GM06990 (cell line): ENCODE results near the gene MICAL2.

Source experiments
- DNase-seq: peaks from one replicate; pipeline ENCODE4 v3.0.0-alpha.2; 2011; ENCODE audit not compliant: insufficient read length; ENCODE audit errors: extremely low read depth
- H3K27me3 ChIP-seq: replicated peaks from 2 replicates; pipeline ENCODE4 v1.6.0; 2011; ENCODE audit warnings: low read length; ENCODE audit not compliant: control insufficient read depth, insufficient read depth
- H3K36me3 ChIP-seq: 2 replicates; pipeline ENCODE4 v1.5.1; 2011; ENCODE audit warnings: low read length; ENCODE audit not compliant: control insufficient read depth, insufficient read depth
- H3K4me3 ChIP-seq: replicated peaks from 2 replicates; pipeline ENCODE4 v1.5.1; 2011; ENCODE audit warnings: low read depth, mild to moderate bottlenecking, control low read depth, low read length
- TF ChIP-seq, protein P1 (sequence below): IDR thresholded peaks from 2 replicates; pipeline ENCODE4 v1.5.1; 2011; ENCODE audit warnings: low read length, control low read depth, mild to moderate bottlenecking, inconsistent platforms; ENCODE audit not compliant: insufficient read depth, poor library complexity, severe bottlenecking

The MICAL2 gene

DNA sequence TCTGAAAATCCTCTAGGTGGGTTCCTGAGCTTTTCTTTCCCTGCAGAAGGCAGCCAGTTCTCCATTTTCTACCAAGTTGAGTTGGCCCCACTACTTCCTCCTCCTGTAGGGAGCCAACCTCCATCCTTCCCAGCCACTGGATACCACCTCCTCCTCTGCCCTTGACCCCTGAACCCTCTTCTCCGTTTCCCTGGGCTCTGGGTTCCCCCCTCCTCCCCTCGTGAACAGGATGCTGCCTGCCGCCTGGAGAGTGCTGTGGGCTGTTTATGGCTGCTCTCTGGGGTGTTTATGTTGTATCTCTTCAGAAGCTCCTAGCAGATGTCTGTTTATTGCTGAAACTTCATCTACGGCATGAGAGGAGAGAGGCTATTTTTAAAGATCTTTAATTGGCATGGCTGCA, 8.6 kb downstream of the MICAL2 start:
- no peaks in the 10 kb centered on the region for H3K36me3 ChIP-seq
- no peak for DNase-seq
- no peak overlapping the region for H3K4me3 ChIP-seq
- no peaks in the 10 kb centered on the region for H3K27me3 ChIP-seq
- TF ChIP-seq, protein P1, sequence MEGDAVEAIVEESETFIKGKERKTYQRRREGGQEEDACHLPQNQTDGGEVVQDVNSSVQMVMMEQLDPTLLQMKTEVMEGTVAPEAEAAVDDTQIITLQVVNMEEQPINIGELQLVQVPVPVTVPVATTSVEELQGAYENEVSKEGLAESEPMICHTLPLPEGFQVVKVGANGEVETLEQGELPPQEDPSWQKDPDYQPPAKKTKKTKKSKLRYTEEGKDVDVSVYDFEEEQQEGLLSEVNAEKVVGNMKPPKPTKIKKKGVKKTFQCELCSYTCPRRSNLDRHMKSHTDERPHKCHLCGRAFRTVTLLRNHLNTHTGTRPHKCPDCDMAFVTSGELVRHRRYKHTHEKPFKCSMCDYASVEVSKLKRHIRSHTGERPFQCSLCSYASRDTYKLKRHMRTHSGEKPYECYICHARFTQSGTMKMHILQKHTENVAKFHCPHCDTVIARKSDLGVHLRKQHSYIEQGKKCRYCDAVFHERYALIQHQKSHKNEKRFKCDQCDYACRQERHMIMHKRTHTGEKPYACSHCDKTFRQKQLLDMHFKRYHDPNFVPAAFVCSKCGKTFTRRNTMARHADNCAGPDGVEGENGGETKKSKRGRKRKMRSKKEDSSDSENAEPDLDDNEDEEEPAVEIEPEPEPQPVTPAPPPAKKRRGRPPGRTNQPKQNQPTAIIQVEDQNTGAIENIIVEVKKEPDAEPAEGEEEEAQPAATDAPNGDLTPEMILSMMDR: no peak

DNA sequence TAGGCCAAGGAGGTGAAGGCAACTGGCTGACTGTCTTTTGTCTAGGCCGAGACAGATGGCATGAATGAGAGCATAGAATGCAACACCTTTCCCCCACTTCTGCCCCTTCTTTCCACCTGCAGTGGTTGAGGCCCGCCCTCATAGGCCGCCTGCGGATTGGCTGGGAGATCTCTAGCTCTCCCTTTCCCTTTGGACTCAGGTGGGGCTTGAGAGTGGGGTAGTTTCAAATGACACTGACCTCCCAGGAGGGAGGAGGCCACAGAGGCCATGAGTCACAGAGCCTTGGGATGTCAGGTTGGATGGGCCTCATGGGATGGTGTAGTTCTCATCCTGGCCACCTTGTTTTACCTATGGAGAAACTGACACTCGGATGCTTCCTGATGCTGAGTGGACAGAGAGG, 9.1 kb downstream of the MICAL2 start:
- H3K4me3 ChIP-seq: no peak overlapping the region
- no peak for DNase-seq
- H3K36me3 ChIP-seq: no peaks in the 10 kb centered on the region
- TF ChIP-seq, protein P1: no peak
- no peaks in the 10 kb centered on the region for H3K27me3 ChIP-seq

DNA sequence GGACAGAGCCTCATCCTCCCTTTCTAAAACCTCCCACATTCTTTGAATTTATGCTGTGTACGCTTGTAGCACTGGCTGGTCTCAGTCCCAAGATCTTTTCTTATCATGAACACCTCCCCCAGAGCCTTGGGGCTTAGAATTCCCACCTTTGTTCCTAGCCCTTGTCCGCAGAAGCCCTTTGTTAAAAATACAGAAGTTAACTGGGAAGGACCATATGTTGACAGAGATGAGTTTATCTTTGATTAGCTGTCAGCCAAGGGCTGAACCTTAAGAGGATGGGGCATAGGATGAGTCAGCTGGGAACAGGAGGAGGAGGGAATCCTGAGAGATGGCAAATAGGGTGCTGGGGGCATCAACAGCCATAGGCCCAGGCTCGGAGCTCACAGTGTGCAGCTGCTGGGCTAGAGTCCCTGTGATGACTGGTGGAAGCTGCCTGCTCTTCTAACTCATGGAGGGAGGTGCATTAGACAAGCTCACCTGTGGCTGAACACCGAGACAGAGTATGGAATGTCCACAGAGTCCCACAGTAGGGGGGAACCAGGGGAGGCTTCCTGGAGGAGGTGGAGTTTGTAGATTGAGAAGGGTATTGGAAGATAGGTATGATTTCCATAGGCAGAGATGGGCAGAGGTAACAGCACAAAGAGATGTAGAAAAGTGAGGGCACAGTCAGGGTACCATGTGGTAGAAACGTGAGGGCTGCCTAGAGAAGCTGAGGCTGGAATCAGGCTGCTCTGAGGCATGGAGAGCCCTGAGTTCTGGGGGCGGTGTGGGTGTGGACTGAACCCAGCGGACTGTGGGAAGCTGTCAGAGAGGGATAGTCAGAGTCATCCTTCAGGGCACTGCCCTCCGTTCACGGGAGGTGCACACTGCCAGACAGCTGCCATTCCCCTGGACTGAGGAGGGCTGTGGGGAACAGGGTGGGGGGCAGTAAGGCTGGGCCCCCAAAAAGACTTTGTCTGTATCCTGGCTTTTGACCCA, 9.9 kb downstream of the MICAL2 start:
- Histone ChIP-seq H3K4me3 (no peak overlapping the region), H3K27me3 (no peaks in the 10 kb centered on the region), H3K36me3 (no peaks in the 10 kb centered on the region)
- TF ChIP-seq, protein P1: no peak
- DNase-seq: no peak

DNA sequence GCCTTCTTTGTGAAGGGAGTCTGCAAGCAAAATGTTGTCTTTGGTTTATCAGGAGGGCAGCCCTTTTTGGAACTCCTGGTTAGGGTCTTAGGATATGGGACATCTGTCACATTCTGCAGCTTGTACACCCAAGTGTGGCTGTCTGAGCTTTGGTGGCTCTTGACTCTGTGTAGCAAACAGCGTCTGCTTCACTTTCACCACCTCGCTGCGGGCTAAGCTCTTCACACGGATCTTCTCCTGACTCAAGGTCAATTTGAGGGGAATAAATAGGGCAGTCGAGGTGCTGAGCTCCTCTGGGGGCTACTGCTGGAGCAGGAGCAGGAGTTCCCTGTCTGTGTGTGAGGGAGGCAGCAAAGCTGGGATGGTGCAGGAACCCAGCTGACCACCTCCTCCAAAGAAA, 10.6 kb downstream of the MICAL2 start:
- no peak overlapping the region for H3K4me3 ChIP-seq
- no peaks in the 10 kb centered on the region for H3K36me3 ChIP-seq
- DNase-seq: no peak
- TF ChIP-seq, protein P1: no peak
- H3K27me3 ChIP-seq: no peaks in the 10 kb centered on the region

DNA sequence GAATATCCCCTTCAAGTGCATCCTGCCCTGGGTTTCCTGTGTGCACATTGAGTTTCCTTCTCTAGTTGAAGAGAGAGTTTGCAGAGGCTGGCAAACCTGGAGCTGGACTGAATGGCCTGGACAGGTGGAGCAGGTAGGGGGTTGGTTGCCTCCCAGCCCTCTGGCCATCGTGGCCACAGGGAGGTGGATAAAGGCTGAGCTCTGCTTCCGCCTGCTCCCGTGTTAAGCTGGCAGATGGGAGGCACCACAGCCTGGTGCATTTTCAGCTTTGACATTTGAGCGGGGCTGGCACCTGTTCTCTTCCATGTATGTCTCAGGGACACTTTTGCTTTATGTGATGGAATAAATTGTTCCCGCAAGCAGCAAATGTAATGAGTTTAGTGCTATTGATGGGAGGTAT, 11.1 kb downstream of the MICAL2 start:
- no peak for DNase-seq
- no peak overlapping the region for H3K4me3 ChIP-seq
- no peaks in the 10 kb centered on the region for H3K36me3 ChIP-seq
- no peaks in the 10 kb centered on the region for H3K27me3 ChIP-seq
- TF ChIP-seq, protein P1: no peak

DNA sequence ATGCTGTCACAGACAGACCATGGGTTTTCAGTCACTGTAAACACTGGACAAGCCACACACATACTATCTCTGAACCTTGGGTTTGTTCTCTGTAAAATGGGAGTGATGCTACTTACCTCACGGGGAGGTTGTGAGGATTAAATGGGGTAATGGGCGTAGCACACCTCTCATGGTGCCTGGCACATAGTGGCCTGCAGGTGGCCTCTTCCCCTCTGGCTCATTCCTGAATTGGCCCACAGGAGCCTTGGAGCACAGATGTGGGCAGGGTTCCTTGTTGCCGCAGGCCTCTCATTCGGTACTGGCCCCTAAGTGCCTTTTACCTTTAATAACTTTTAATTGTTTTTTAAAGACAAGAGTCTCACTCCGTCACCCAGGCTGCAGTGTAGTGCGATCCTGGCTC, 11.7 kb downstream of the MICAL2 start:
- TF ChIP-seq, protein P1: peak; percentile 27
- Histone ChIP-seq H3K36me3 (no peaks in the 10 kb centered on the region), H3K4me3 (no peak overlapping the region), H3K27me3 (no peaks in the 10 kb centered on the region)
- DNase-seq: no peak
